Neuronal stem cell (in vitro differentiated cells): ENCODE measurements around the gene TMEM185B.
A peak's percentile ranks its signal among the peaks of the same experiment; 100 is the strongest.

ENCODE experiments used
- DNase-seq: peaks from one replicate; pipeline ENCODE4 v3.0.0-alpha.2; 2013; ENCODE audit warnings: low spot score
- H2AFZ ChIP-seq: one replicate; pipeline ENCODE4 v1.6.1; 2013; ENCODE audit warnings: mild to moderate bottlenecking, low read length, inconsistent platforms
- H2AK5ac ChIP-seq: 2 replicates; pipeline ENCODE4 v1.6.1; 2013; ENCODE audit warnings: low read depth, mild to moderate bottlenecking, inconsistent platforms, low read length, moderate library complexity, mixed read lengths
- H2BK120ac ChIP-seq: 2 replicates; pipeline ENCODE4 v1.6.1; 2013; ENCODE audit warnings: low read depth, mild to moderate bottlenecking, inconsistent platforms, low read length, moderate library complexity, mixed read lengths
- H2BK12ac ChIP-seq: one replicate; pipeline ENCODE4 v1.6.1; 2013; ENCODE audit warnings: low read length, inconsistent platforms
- H2BK15ac ChIP-seq: 2 replicates; pipeline ENCODE4 v1.6.1; 2013; ENCODE audit warnings: mild to moderate bottlenecking, low read length, inconsistent platforms, mixed read lengths
- H2BK5ac ChIP-seq: one replicate; pipeline ENCODE4 v1.6.1; 2013; ENCODE audit warnings: inconsistent platforms, mild to moderate bottlenecking, low read length, moderate library complexity
- H3K14ac ChIP-seq: one replicate; pipeline ENCODE4 v1.6.1; 2013; ENCODE audit warnings: low read length, inconsistent platforms
- H3K18ac ChIP-seq: 2 replicates; pipeline ENCODE4 v1.6.1; 2013; ENCODE audit warnings: low read length, inconsistent platforms
- H3K23ac ChIP-seq: 2 replicates; pipeline ENCODE4 v1.6.1; 2013; ENCODE audit warnings: low read depth, mild to moderate bottlenecking, mixed read lengths, low read length, inconsistent platforms; ENCODE audit not compliant: poor library complexity
- H3K27ac ChIP-seq: replicated peaks from 3 replicates; pipeline ENCODE4 v1.5.1; 2013; ENCODE audit warnings: low read length, inconsistent platforms
- H3K27me3 ChIP-seq, 3 experiments: 2 replicates each; pipeline ENCODE4 v1.6.1; 2013; ENCODE audit warnings: low read length in 3 of 3, mild to moderate bottlenecking in 2 of 3, inconsistent platforms in 1 of 3, low read depth in 1 of 3, mixed read lengths in 1 of 3, moderate library complexity in 1 of 3; ENCODE audit not compliant: control insufficient read depth in 3 of 3, insufficient read depth in 3 of 3
- H3K36me3 ChIP-seq, 2 donors: replicated peaks in 1 of 2; 2 replicates each; pipeline ENCODE4 v1.6.1; 2013; ENCODE audit warnings: low read length in 2 of 2; ENCODE audit not compliant: control insufficient read depth in 2 of 2, insufficient read depth in 2 of 2
- H3K4ac ChIP-seq: 2 replicates; pipeline ENCODE4 v1.6.1; 2013; ENCODE audit warnings: inconsistent platforms, mild to moderate bottlenecking, low read length, moderate library complexity
- H3K4me1 ChIP-seq, 2 donors: 1 replicate in 1 of 2; 2 replicates in 1 of 2; pipeline ENCODE4 v1.6.1; 2013; ENCODE audit warnings: low read length in 2 of 2, low read depth in 1 of 2; ENCODE audit not compliant: control insufficient read depth in 2 of 2, insufficient read depth in 1 of 2
- H3K4me2 ChIP-seq: one replicate; pipeline ENCODE4 v1.6.1; 2013; ENCODE audit warnings: mild to moderate bottlenecking, low read length, inconsistent platforms; ENCODE audit not compliant: insufficient read depth, poor library complexity, severe bottlenecking
- H3K4me3 ChIP-seq, 2 donors: 2 replicates each; pipeline ENCODE4 v1.5.1; 2013; ENCODE audit warnings: low read length in 2 of 2, mild to moderate bottlenecking in 2 of 2, inconsistent platforms in 1 of 2, moderate library complexity in 1 of 2
- H3K79me1 ChIP-seq: one replicate; pipeline ENCODE4 v1.6.1; 2013; ENCODE audit warnings: low read depth, mild to moderate bottlenecking, inconsistent platforms, low read length, moderate library complexity
- H3K9ac ChIP-seq: one replicate; pipeline ENCODE4 v1.6.1; 2013; ENCODE audit warnings: mild to moderate bottlenecking, low read depth, low read length, inconsistent platforms; ENCODE audit not compliant: poor library complexity
- H3K9me3 ChIP-seq, 2 donors: replicated peaks in 1 of 2; 2 replicates each; pipeline versions ENCODE3 to v1.6.1; 2013; ENCODE audit warnings: low read length in 2 of 2, mild to moderate bottlenecking in 2 of 2, inconsistent platforms in 1 of 2, low read depth in 1 of 2, mixed read lengths in 1 of 2, moderate library complexity in 1 of 2; ENCODE audit not compliant: control insufficient read depth in 2 of 2, insufficient read depth in 1 of 2
- H4K8ac ChIP-seq: one replicate; pipeline ENCODE4 v1.6.1; 2013; ENCODE audit warnings: low read depth, mild to moderate bottlenecking, inconsistent platforms, low read length, moderate library complexity
- H4K91ac ChIP-seq: one replicate; pipeline ENCODE4 v1.6.1; 2013; ENCODE audit warnings: low read length, low read depth, mild to moderate bottlenecking, inconsistent platforms; ENCODE audit not compliant: poor library complexity
- WGBS, 2 donors: extraction: QIAGEN DNeasy Blood & Tissue Kit; methylation state at CpG; one replicate each; pipeline ENCODE4 v1.1.7; 2013; ENCODE audit warnings: missing lambda C conversion rate in 2 of 2, mixed read lengths in 1 of 2; ENCODE audit not compliant: insufficient read length in 2 of 2, insufficient replicate concordance in 1 of 2; ENCODE audit errors: extremely low coverage in 2 of 2; 5-methylcytosine and 5-hydroxymethylcytosine counted together

The TMEM185B gene

DNA sequence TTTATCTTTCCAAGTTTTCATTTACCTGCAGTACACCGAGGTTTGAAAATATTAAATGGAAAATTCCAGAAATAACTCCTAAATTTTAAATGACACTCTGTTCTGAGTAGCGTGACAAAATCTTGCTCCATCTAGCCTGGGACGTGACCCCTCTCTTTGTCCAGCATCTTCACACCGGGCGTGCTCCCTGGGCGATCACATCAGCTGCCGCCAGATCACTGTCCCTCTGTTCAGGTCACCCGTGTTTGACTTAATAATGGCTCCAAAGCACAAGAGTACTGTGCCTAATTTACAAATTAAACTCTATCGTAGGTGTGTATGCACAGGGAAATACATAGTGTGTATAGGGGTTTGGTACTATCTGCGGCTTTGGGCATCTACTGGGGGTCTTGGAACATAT is 6.1 kb upstream of the TMEM185B start:
- Histone ChIP-seq H3K4me2 (no peak overlapping the region), H3K4me1 (no peaks in the 10 kb centered on the region), H3K27ac (no peak overlapping the region), H2BK5ac (no peak overlapping the region), H2BK120ac (no peak overlapping the region), H2BK12ac (no peak overlapping the region), H2AFZ (no peak overlapping the region), H3K79me1 (no peaks in the 10 kb centered on the region), H3K9me3 (no peaks in the 10 kb centered on the region), H3K9ac (no peak overlapping the region), H3K27me3 (peaks cover 0 to 62% (median 3%) of the 10 kb centered on the region in 3 experiments), H3K36me3 (no peaks in the 10 kb centered on the region), H4K91ac (no peak overlapping the region), H3K4me3 (no peak overlapping the region), H3K4ac (no peak overlapping the region), H3K14ac (no peak overlapping the region), H3K18ac (no peak overlapping the region), H4K8ac (no peak overlapping the region), H2AK5ac (no peak overlapping the region), H2BK15ac (no peak overlapping the region), H3K23ac (no peak overlapping the region)
- no peak for DNase-seq
- no CpG with 5 or more reads among the region's 10 CpGs for WGBS, 2 donors

- Histone ChIP-seq H4K8ac (no peak overlapping the region), H3K4ac (no peak overlapping the region), H3K4me3 (no peak overlapping the region), H2AFZ (no peak overlapping the region), H3K9me3 (no peaks in the 10 kb centered on the region), H2BK5ac (no peak overlapping the region), H3K9ac (no peak overlapping the region), H3K27me3 (peaks cover 0 to 71% (median 8%) of the 10 kb centered on the region in 3 experiments), H2AK5ac (no peak overlapping the region), H3K4me1 (no peaks in the 10 kb centered on the region), H3K27ac (no peak overlapping the region), H3K79me1 (no peaks in the 10 kb centered on the region), H3K23ac (no peak overlapping the region), H4K91ac (no peak overlapping the region), H2BK120ac (no peak overlapping the region), H3K4me2 (no peak overlapping the region), H3K36me3 (no peaks in the 10 kb centered on the region), H2BK15ac (no peak overlapping the region), H2BK12ac (no peak overlapping the region), H3K18ac (no peak overlapping the region), H3K14ac (no peak overlapping the region)
- DNase-seq = no peak
- WGBS, 2 donors = no CpG with 5 or more reads among the region's 5 CpGs
Observed at GRCh38 chr2:120228503-120228902, 5.3 kb upstream of the TMEM185B start.

DNA sequence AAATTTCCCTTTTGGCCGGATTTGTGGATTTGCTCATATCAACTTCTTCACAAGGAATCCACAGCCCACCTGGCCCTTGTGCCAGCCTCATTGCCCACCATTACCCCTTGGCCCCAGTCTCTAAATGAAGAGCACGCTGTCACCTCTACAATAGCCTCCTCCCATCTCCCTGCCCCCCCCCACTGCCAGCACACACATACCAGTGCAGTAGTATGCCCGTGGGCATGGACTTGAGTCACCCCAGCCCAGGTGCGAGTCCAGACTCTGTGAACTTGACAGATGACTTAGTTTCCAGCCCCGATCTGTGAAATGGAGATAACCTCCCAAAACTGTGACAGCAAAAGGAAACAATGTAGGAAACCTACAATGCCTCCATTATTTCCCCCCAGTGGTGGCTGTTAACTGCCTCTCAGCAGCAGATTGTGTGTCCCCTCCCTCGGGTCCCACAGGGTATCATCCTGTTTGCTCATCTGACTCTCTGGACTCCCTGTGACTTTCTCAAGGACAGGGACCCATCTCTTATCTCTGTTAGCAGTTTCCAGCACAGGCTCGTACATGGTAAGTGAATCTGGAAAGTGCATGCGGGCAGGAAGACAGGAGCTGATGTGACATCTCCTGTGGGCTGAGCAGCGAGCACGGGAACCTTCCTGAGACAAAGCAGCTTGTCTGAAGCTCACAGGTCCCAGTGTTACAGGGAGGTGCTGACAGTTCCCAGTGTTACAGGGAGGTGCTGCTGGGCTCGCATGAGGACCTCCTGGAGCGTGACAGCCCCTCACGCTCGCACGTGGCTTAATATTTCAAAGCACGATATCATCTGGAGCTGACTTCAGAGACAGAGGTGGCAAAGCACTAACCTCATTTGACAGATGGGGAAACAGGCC is 4.2 kb upstream of the TMEM185B start:
- no peak overlapping the region for H3K23ac ChIP-seq
- H4K8ac ChIP-seq = no peak overlapping the region
- H3K4me2 ChIP-seq = no peak overlapping the region
- no peak overlapping the region for H2BK5ac ChIP-seq
- H3K9ac ChIP-seq = no peak overlapping the region
- no peak overlapping the region for H3K4me3 ChIP-seq
- peaks cover 0 to 2% of the 10 kb centered on the region in 2 donors for H3K36me3 ChIP-seq
- no peak overlapping the region for H3K18ac ChIP-seq
- peak overlapping the region; percentile 35 for H2BK15ac ChIP-seq
- no peak overlapping the region for H3K4ac ChIP-seq
- no peak overlapping the region for H2BK12ac ChIP-seq
- H3K14ac ChIP-seq = peak overlapping the region; percentile 27
- no peaks in the 10 kb centered on the region for H3K4me1 ChIP-seq
- DNase-seq = no peak
- peak overlapping the region; percentile 38 for H2AK5ac ChIP-seq
- no peak overlapping the region for H4K91ac ChIP-seq
- H2AFZ ChIP-seq = no peak overlapping the region
- H3K9me3 ChIP-seq = peaks cover 4 to 5% of the 10 kb centered on the region in 2 donors
- no peak overlapping the region for H2BK120ac ChIP-seq
- peaks cover 0 to 71% (median 8%) of the 10 kb centered on the region in 3 experiments for H3K27me3 ChIP-seq
- no peak overlapping the region for H3K27ac ChIP-seq
- WGBS, 2 donors = no CpG with 5 or more reads among the region's 16 CpGs
- peaks cover 4% of the 10 kb centered on the region for H3K79me1 ChIP-seq

- peak overlapping the region; percentile 72 for H2BK120ac ChIP-seq
- peaks cover 6% of the 10 kb centered on the region for H3K79me1 ChIP-seq
- H3K4me1 ChIP-seq = no peaks in the 10 kb centered on the region
- no peak overlapping the region for H3K4me2 ChIP-seq
- H3K27ac ChIP-seq = no peak overlapping the region
- H2BK12ac ChIP-seq = no peak overlapping the region
- no peak for DNase-seq
- no peak overlapping the region for H3K14ac ChIP-seq
- no peak overlapping the region for H4K8ac ChIP-seq
- H2BK15ac ChIP-seq = peak overlapping the region; percentile 35
- no peak overlapping the region for H2AK5ac ChIP-seq
- H3K23ac ChIP-seq = no peak overlapping the region
- no peak overlapping the region for H3K9ac ChIP-seq
- H3K4me3 ChIP-seq = no peak overlapping the region
- H3K27me3 ChIP-seq = peaks cover 0 to 71% (median 8%) of the 10 kb centered on the region in 3 experiments
- WGBS, 2 donors = no CpG with 5 or more reads among the region's 9 CpGs
- H3K4ac ChIP-seq = no peak overlapping the region
- H3K18ac ChIP-seq = no peak overlapping the region
- H3K9me3 ChIP-seq = peaks cover 9 to 14% of the 10 kb centered on the region in 2 donors
- no peak overlapping the region for H4K91ac ChIP-seq
- no peak overlapping the region for H2AFZ ChIP-seq
- peak overlapping the region; percentile 76 for H2BK5ac ChIP-seq
- peaks cover 0 to 10% of the 10 kb centered on the region in 2 donors for H3K36me3 ChIP-seq
Observed at GRCh38 chr2:120226316-120226715, 3.1 kb upstream of the TMEM185B start.
